Caco-2 (cell line): ENCODE data around the gene CDCA7. TPM values are rescaled to one million over a fixed set of nuclear protein-coding genes. Genes with fewer than 3 reads are reported as not detected.

ENCODE experiments used
- BruUV-seq: library from RNA; stranded (reverse); fragments of 400-500 nt; replicated peaks from 2 replicates; lab custom pipeline; 2021; lab: Mats Ljungman, UMichigan
- CTCF ChIA-PET: fragments of 300-600 bp; sonication (Branson Sonifier 250); formaldehyde crosslinking; loops from one replicate; lab custom pipeline; 2022; ENCODE audit warnings: antibody characterized with exemption; lab: Charles Lee
- POLR2A ChIA-PET: fragments of 300-600 bp; sonication (Branson Sonifier 250); formaldehyde crosslinking; loops from one replicate; lab custom pipeline; 2022; ENCODE audit warnings: antibody characterized with exemption; lab: Charles Lee
- DNase-seq, 2 experiments: peaks; one replicate each; pipeline versions ENCODE4 v3.0.0 to v3.0.0-alpha.2; 2020 to 2022
- H3K27me3 ChIP-seq: replicated peaks from 2 replicates; pipeline ENCODE4 v1.6.0; 2011; ENCODE audit warnings: low read length; ENCODE audit not compliant: control insufficient read depth, insufficient read depth
- H3K36me3 ChIP-seq: 2 replicates; pipeline ENCODE4 v1.5.1; 2011; ENCODE audit warnings: low read length; ENCODE audit not compliant: control insufficient read depth, insufficient read depth
- H3K4me1 ChIP-seq: fragments of 250-450 bp; sonication (Bioruptor Pico); 2 replicates; pipeline ENCODE4 v1.5.1; 2020; ENCODE audit warnings: mild to moderate bottlenecking
- H3K4me3 ChIP-seq: 2 replicates; pipeline ENCODE4 v1.5.1; 2011; ENCODE audit warnings: low read depth, mild to moderate bottlenecking, control low read depth, low read length
- H3K9me3 ChIP-seq: fragments of 250-450 bp; sonication (Bioruptor Pico); 2 replicates; pipeline ENCODE4 v1.5.1; 2020; ENCODE audit warnings: mild to moderate bottlenecking, moderate library complexity
- H3K27ac Mint-ChIP-seq: one replicate; pipeline ENCODE4 v1.8.0; 2022; ENCODE audit warnings: mixed read lengths; ENCODE audit not compliant: unreplicated experiment
- H3K27me3 Mint-ChIP-seq: one replicate; pipeline ENCODE4 v1.8.0; 2022; ENCODE audit warnings: mixed read lengths; ENCODE audit not compliant: insufficient read depth, unreplicated experiment
- H3K36me3 Mint-ChIP-seq: one replicate; pipeline ENCODE4 v1.8.0; 2022; ENCODE audit warnings: mild to moderate bottlenecking, mixed read lengths; ENCODE audit not compliant: insufficient read depth, unreplicated experiment
- H3K4me1 Mint-ChIP-seq: one replicate; pipeline ENCODE4 v1.8.0; 2022; ENCODE audit warnings: low read depth, mixed read lengths; ENCODE audit not compliant: unreplicated experiment
- H3K4me3 Mint-ChIP-seq: one replicate; pipeline ENCODE4 v1.8.0; 2022; ENCODE audit warnings: mild to moderate bottlenecking, moderate library complexity, mixed read lengths; ENCODE audit not compliant: unreplicated experiment
- H3K9me3 Mint-ChIP-seq: one replicate; pipeline ENCODE4 v1.8.0; 2022; ENCODE audit warnings: mixed read lengths; ENCODE audit not compliant: unreplicated experiment
- CTCF ChIP-seq, 2 experiments: fragments of 200-600 bp in 1 of 2; IDR thresholded peaks; 1 replicate in 1 of 2; 2 replicates in 1 of 2; pipeline versions ENCODE4 v1.5.1 to v1.8.0; 2011 to 2022; ENCODE audit warnings: antibody characterized with exemption in 1 of 2, control low read depth in 1 of 2, inconsistent platforms in 1 of 2, low read depth in 1 of 2, low read length in 1 of 2, mild to moderate bottlenecking in 1 of 2, moderate library complexity in 1 of 2; ENCODE audit not compliant: insufficient read depth in 1 of 2, severe bottlenecking in 1 of 2, unreplicated experiment in 1 of 2
- intact Hi-C: fragments of 100-400 bp; cut with micrococcal nuclease; formaldehyde crosslinking; loops from one replicate; pipeline ENCODE4 v1.10.0; 2022; ENCODE audit not compliant: unreplicated experiment
- total RNA-seq: library from RNA; stranded (reverse); gene quantifications from 2 replicates; pipeline ENCODE4 v1.2.3, GENCODE V29; 2022

Gene CDCA7
- total RNA-seq, 1 experiment from 2014 or later, result 58.1 TPM

GRCh38 chr2:173395567-173396351 lies 41.1 kb downstream of the CDCA7 start:
- Histone ChIP-seq H3K4me3 (no peak overlapping the region), H3K27me3 (no peaks in the 10 kb centered on the region), H3K36me3 (no peaks in the 10 kb centered on the region), H3K4me1 (no peaks in the 10 kb centered on the region; the same call in 1 of the 2 replicates), H3K9me3 (no peaks in the 10 kb centered on the region)
- TF ChIP-seq CTCF (IDR thresholded peaks at IDR 0.05; ENCODE audit: insufficient read depth in 1 of 2, low read depth in 1 of 2, low read length in 1 of 2, severe bottlenecking in 1 of 2, unreplicated experiment in 1 of 2), result no peak
- DNase-seq, result no peak
- intact Hi-C loops, result loop anchor here (2.0 to 10.0 kb wide), 2 partner anchors 369 to 591 kb away; no protein-coding TSS in a partner anchor
- Mint-ChIP-seq H3K27ac (no peak overlapping the region), H3K4me3 (no peak overlapping the region), H3K4me1 (peaks cover 5% of the 10 kb centered on the region), H3K9me3 (no peaks in the 10 kb centered on the region), H3K27me3 (peaks cover 8% of the 10 kb centered on the region), H3K36me3 (no peaks in the 10 kb centered on the region)
- ChIA-PET CTCF (interaction anchor here (0.6 kb wide), 1 partner anchor 109 kb away, joined by 6 read pairs; no protein-coding TSS in a partner anchor), POLR2A (no interaction called here)
- BruUV-seq, result no TSS peak

- DNase-seq, result peak in 1 of 2 experiments; percentile 8
- TF ChIP-seq CTCF (IDR thresholded peaks at IDR 0.05; ENCODE audit: insufficient read depth in 1 of 2, low read depth in 1 of 2, low read length in 1 of 2, severe bottlenecking in 1 of 2, unreplicated experiment in 1 of 2), result peak in 1 of 2 experiments; percentile 18
- Mint-ChIP-seq H3K36me3 (no peaks in the 10 kb centered on the region), H3K27ac (no peak overlapping the region), H3K27me3 (peaks cover 12% of the 10 kb centered on the region), H3K4me1 (peaks cover 15% of the 10 kb centered on the region), H3K4me3 (no peak overlapping the region), H3K9me3 (no peaks in the 10 kb centered on the region)
- CTCF ChIA-PET, result interaction anchor here (0.6 to 1.0 kb wide), 4 partner anchors 289 to 554 kb away, joined by 3 to 4 read pairs (median 4); no protein-coding TSS in a partner anchor
- no peak overlapping the region for H3K4me3 ChIP-seq
- no peaks in the 10 kb centered on the region; the same call in 1 of the 2 replicates for H3K4me1 ChIP-seq
- intact Hi-C loops, result loop anchor here (2.0 to 10.0 kb wide), 2 partner anchors 371 to 593 kb away; no protein-coding TSS in a partner anchor
- no peaks in the 10 kb centered on the region for H3K27me3 ChIP-seq
- no peaks in the 10 kb centered on the region for H3K36me3 ChIP-seq
- no TSS peak for BruUV-seq
- POLR2A ChIA-PET, result no interaction called here
- no peaks in the 10 kb centered on the region for H3K9me3 ChIP-seq
Measured at GRCh38 chr2:173397539-173397938, 42.9 kb downstream of the CDCA7 start.

- Mint-ChIP-seq H3K27ac (no peak overlapping the region), H3K4me3 (no peak overlapping the region), H3K9me3 (no peaks in the 10 kb centered on the region), H3K4me1 (peaks cover 18% of the 10 kb centered on the region), H3K36me3 (no peaks in the 10 kb centered on the region), H3K27me3 (peaks cover 12% of the 10 kb centered on the region)
- TF ChIP-seq CTCF (IDR thresholded peaks at IDR 0.05; ENCODE audit: insufficient read depth in 1 of 2, low read depth in 1 of 2, low read length in 1 of 2, severe bottlenecking in 1 of 2, unreplicated experiment in 1 of 2), result no peak
- CTCF ChIA-PET, result no interaction called here
- no peaks in the 10 kb centered on the region; the same call in 1 of the 2 replicates for H3K4me1 ChIP-seq
- no peaks in the 10 kb centered on the region for H3K9me3 ChIP-seq
- no peak for DNase-seq
- POLR2A ChIA-PET, result no interaction called here
- no peak overlapping the region for H3K4me3 ChIP-seq
- no TSS peak for BruUV-seq
- no peaks in the 10 kb centered on the region for H3K27me3 ChIP-seq
- no peaks in the 10 kb centered on the region for H3K36me3 ChIP-seq
- intact Hi-C loops, result loop anchor here (10.0 kb wide), 1 partner anchor 594 kb away; no protein-coding TSS in a partner anchor
Measured at GRCh38 chr2:173399229-173399628, 44.6 kb downstream of the CDCA7 start.
